HG02884 (cell line): ENCODE measurements around the gene NDUFAF8.

Experiments used
- ATAC-seq: cut with Tn5 transposase; IDR thresholded peaks from one replicate; pipeline ENCODE4 v1.9.1; 2021; ENCODE audit warnings: mild to moderate bottlenecking, moderate library complexity; ENCODE audit not compliant: unreplicated experiment

The NDUFAF8 gene

GRCh38 chr17:81238815-81239713, at the start of gene NDUFAF8, which contains the start of gene TEPSIN:
TSS of gene NDUFAF8 (plus strand) at chr17:81239318. CDS start at chr17:81239364, 46 bp downstream.
TSS of gene TEPSIN (minus strand) at chr17:81239055. CDS start at chr17:81239033, 22 bp downstream.
- ATAC-seq = peak; percentile 88

DNA sequence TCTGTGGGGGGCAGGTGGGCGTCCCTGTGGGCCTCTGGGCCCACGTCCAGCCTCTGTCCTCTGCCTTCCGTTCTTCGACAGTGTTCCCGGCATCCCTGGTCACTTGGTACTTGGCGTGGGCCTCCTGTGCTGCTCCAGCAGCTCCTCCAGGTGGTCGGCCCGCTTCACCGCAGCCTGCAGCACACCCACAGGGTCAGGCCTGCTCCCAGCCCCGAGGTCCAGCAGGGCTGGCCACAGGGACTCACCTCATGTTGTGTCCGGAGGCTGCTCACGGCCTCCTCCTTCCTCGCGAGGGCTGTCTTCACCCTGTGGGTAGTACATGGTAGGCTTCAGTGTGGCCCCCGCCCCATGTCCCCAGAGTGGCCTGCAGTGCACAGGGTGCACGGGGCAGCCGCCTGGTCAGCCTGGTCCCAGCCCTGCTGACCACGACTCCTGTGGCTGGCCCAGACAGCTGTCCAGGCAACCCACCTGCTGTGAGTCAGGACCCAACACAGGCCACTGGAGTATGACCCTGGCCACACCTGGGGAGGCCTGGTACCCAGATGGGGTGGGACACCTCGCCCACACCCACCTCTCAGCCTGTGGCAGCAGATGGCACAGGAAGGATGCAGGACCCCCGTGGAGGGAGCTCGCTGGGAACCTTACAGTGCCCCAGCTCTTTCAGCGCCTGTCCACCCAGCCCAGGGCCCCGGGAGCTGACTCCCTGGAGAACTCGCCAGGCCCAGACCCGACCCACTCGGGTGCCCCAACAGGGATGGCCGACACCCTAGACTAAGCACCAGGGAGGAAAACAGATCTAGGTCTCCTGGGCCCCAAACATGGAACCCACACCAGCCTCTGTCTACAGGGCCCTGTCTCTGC, 49.2 kb upstream of the NDUFAF8 start:
- no peak for ATAC-seq

GRCh38 chr17:81190591-81190990, 48.5 kb upstream of the NDUFAF8 start:
- ATAC-seq = no peak

- no peak for ATAC-seq
Observed at GRCh38 chr17:81191116-81191515, 48.0 kb upstream of the NDUFAF8 start.

DNA sequence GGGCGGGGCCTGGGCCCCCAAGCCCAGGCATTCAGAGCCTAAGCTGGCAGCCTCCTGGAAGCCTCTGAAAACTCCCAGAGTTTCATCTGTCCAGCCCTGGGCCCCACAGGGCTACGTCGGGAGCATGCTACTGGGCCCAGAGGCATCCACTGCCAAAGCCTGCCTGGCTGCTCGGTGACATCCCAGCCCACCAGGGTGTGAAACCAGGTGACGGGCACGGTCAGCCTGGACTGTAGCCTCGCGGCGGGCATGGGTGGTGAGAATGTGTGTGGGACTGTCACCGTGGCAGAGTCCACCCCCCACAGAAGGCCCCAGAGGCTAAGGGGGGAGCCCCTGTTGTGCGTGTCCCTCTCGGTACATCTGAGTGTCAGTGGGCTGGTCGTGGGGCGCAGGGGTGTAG, 47.5 kb upstream of the NDUFAF8 start:
- no peak for ATAC-seq

GRCh38 chr17:81192386-81193050, 46.6 kb upstream of the NDUFAF8 start:
- ATAC-seq = no peak

DNA sequence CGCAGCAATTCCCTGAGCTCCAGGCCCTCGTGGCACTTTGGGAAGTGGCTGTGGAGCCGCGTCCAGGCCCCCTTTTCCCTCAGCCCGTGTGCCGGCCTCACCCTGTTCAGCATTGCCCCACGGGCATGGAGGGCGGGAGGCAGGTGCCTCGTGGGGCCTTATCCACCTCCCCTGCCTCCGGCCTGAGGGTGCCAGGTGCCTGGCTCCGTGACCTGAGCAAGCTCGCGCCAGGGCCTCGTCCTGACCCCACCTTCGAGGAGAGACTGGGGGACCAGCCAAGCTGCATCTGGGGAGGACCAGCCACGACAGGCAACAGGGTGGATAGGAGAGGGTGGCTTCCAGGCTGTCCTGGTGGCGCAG, 46.1 kb upstream of the NDUFAF8 start:
- no peak for ATAC-seq

DNA sequence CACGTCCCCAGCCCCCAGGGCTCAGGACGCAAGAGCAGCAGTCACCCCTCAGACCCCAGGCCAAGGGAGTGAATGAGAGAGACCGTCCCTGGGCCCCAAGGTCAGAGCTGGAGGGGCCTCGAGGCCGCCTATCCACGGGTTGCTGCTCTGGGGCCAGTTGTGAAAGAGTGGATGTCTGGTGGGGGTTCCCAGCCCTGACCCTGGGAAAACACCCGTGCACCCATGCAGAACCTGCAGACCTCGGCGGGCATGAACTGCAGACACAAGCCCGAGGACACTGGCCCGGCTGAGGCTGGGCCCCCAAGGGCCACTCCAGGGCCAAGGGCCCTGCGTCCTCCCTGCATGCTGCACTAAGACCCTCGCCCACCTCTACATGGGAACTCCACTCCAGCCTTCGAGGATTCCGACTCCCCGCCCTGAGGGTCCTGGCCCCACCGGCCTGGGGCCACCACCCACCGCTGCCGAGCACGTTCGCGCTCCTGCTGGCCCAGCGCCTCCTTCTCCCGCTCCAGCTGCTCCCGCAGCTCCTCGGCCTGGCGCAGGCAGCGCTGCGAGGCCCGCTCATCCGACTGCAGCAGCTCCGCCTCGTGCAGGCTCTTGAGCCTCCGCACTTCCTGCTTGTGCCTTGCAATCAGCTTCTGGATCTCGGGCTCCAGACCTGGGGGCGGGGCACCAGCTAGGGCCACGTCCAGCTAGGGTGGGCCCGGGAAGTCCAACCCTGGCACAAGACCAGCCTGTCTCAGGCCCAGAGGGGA, 45.5 kb upstream of the NDUFAF8 start:
- no peak for ATAC-seq

- ATAC-seq = no peak
Observed at GRCh38 chr17:81194225-81194760, 44.8 kb upstream of the NDUFAF8 start.

DNA sequence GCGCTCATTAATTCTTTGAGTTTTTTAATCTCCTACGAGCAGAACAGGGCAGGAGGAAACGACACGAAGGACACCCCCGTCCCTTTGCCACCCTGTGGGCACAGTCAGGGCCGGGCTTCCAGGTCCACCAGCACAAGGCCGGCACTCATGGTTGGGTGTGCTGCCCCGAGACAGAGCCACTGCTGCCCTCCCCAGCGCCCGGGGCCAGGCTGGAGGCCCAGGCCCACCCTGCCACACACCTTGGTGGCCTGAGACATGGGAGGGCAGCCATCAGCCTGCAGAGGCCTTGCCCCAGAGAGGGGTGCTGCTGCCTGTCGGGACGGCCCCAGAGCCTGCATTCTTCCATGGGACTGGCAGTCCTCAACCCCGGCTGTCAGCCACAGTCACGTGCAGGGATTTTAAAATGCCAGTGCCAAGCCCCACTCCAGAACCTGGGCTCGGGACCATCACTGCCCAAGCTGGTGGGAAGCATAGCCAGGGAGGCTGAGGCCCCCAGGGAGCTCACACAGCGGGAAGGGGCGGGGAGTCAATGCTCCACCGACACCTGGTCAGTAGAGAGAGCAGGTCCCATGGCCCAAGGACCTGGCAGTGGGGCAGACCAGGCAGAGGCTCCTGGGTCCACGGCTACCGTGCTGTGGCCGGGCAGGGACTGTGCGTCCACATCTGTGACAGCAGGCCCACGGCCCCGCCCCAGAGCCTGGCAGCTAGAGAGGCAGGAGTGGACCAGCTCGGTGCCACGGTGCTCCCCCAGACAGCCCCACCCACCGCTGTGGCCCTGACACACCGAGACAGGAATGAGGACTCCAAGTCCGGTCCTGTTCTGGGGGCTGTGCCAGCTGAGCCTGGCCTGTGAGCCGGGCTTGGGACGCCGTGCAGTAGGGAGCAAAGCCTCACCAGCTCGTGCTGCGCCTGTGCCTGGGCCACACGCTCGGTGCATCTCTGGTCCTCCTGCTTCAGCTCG, 43.9 kb upstream of the NDUFAF8 start:
- ATAC-seq = no peak

DNA sequence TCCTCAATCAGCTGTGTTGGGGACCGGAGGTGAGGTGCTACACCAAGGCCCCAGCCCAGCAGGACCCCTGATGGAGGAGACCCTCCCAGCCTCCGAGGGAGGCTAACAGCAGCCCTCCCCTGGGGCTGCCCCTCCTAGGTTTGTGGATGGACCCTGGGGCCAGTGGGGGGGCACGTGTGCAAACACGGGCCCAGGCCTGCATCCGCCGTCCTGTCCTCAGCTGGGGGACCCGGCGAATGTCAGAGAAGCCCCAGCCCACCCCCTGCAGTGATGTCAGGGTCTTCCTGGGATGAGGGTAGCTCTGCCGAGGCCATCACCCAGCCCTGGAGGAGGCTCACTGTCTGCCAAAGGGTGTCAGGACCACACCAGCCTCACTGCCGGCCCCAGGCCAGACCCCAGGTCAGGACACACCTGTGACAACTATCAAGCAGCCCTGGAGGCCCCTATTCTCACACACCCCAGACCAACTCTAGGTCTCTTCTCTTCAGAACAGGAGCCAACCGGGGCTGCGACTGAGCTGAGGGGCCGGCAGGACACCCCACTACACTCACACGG, 43.1 kb upstream of the NDUFAF8 start:
- no peak for ATAC-seq

DNA sequence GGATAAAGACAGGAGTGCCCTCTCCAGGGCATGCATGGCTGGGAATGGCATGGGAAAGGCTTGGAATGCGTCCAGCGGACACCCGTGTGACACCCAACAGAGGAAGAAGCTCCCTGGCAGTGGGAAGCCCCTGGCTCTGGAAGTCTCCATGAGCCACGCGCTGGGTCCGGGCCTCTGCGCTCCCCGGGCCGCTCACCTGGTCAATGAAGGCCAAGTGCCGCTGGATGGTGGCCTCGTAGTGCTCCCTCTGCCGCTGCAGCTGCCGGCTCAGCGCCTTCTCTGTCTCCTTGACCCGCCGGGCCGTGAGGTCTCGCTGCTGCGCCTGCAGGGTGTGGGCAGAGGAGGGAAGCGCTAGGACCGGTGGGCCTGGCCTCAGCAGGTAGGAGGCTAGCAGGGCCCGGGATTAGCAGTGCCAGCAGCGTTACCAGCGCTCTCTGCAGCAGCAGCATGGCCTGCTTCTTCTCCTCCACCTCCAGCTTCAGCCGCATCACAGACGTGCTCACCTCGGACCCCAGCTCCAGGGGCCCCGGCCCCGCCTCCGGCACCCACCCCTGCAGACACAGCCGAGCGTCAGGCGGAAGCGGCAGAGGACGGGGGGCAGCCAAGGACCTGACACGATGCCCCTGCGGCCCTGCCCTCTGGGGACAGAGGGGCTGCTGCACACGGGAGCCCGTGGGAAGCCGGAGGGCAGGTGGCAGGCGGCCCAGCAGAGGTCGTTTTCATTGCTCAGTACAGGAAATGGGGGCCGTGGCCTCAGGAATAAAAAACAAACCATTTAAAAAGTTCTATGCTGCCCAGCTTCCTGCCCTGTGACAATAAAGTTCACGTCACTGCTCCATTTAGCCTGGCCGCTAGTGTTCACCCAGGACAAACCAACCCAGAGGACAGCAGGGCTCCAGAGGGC, 42.4 kb upstream of the NDUFAF8 start:
- ATAC-seq = no peak

DNA sequence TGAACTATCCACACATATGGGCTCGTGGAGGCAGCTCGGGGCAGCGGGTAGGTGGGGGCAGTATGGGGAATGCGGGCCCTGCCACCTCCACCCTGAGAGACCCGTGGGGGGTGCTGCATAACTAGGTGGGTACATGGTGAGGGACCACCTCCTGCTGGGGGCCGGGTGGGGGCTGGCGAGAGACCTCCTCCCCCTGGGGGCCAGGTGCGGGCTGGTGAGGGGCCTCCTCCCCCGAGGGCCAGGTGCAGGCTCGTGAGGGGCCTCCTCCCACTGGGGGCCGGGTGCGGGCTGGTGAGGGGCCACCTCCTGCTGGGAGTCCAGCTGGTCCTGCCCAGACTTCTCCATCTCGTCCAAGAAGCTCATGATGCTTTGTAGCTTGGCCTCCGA, 41.7 kb upstream of the NDUFAF8 start:
- ATAC-seq = no peak

DNA sequence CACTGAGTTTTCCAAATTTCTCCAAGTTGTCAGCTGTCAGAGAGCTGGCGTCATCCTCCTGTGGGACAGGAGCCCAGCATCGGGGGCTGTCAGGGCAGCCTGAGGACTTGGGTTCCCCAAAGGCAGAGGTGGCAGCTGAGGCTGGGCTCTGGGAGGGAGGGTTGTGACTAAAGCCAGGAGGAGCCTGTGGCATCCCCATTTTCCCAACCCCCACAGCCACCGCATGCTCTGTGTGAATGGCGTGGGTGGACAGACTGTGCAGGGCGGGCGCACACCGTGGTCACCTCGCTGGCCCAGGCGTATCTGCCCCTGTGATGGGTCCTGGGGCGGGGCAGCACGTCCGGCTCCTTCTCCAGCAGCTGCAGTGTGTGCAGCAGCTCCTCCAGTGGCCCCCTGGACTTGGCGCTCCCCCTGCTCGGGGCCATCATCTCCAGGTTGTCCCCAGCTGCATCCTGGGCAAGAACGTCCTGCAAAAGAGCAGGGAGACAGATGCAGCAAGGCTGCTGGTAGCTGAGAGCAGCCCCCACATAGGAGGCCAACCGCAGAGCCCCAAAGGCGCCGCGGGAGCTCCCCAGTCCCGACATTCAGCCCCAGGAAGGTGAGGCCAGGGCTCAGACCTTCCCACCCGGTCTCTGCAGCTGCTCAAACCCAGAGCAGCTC, 41.2 kb upstream of the NDUFAF8 start:
- no peak for ATAC-seq

GRCh38 chr17:81198826-81199481, 40.2 kb upstream of the NDUFAF8 start:
- no peak for ATAC-seq

GRCh38 chr17:81199482-81199830, 39.7 kb upstream of the NDUFAF8 start:
- no peak for ATAC-seq

DNA sequence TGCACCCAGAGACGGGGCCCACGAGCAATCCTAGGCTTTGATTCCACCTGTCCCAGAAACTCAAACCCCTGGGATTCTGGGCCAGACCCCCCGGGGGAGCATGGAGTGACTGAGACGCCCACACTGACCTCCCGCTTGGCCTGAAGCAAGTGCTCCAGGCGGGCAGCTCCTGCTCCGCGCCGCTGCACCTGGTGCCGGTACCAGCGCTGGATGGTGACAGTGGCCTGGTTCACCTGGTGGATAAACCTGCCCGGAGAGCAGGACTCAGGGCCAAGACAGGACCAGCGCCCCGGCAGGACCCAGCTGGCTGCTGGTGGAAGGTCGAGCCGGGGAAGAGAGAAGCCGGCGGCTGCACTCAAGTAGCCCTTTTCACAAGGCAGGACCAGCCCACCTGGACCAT, 38.9 kb upstream of the NDUFAF8 start:
- ATAC-seq = no peak
